ENCODE results near the gene OR51B2.

DNA sequence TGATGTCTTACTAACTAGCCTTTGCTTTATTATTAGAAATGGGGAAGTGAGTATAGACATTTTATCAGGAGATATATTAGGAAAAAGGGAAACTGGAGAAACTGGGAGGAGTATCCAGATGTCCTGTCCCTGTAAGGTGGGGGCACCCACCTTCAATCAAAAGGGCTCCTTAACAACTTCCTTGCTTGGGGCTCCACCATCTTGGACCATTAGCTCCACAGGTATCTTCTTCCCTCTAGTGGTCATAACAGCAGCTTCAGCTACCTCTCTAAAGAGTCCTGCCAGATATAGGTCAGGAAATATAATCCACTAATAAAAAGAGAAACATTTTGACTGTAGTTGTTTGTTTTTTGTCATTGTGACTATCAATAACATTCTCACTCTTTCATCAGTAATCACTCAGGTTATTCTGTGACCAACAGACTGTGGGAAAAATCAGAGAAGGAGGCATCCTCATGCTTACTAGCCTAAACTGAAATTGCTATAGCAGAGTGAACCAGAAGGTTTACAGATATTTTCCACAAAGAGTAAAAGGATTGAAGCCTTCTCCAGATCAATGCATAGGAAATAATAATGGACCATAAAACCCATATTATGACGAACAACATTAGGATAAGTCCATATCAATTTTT lies 32.8 kb downstream of the OR51B2 start:
- no peak for TF ChIP-seq POLR2A (IDR thresholded peaks at IDR 0.05)
- TF ChIP-seq, protein P1, sequence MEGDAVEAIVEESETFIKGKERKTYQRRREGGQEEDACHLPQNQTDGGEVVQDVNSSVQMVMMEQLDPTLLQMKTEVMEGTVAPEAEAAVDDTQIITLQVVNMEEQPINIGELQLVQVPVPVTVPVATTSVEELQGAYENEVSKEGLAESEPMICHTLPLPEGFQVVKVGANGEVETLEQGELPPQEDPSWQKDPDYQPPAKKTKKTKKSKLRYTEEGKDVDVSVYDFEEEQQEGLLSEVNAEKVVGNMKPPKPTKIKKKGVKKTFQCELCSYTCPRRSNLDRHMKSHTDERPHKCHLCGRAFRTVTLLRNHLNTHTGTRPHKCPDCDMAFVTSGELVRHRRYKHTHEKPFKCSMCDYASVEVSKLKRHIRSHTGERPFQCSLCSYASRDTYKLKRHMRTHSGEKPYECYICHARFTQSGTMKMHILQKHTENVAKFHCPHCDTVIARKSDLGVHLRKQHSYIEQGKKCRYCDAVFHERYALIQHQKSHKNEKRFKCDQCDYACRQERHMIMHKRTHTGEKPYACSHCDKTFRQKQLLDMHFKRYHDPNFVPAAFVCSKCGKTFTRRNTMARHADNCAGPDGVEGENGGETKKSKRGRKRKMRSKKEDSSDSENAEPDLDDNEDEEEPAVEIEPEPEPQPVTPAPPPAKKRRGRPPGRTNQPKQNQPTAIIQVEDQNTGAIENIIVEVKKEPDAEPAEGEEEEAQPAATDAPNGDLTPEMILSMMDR (IDR thresholded peaks at IDR 0.05) = peak in 3 of 7 experiments; percentile 6 to 28 (median 15)

Measured in body of pancreas (tissue), 4 donors.